ENCODE results near the gene SELENOM. TPM values are rescaled to one million over a fixed set of nuclear protein-coding genes. Genes with fewer than 3 reads are reported as not detected.
A peak's percentile ranks its signal among the peaks of the same experiment; 100 is the strongest.
"Not testable (repeated sequence)": the region's sequence is repeated elsewhere in the genome, so short reads cannot be mapped to it uniquely, and the experiment has no call there.

SELENOM gene
- total and polyA plus RNA-seq, 7 donors: 23.6 to 68.2 (median 48.0) TPM

DNA sequence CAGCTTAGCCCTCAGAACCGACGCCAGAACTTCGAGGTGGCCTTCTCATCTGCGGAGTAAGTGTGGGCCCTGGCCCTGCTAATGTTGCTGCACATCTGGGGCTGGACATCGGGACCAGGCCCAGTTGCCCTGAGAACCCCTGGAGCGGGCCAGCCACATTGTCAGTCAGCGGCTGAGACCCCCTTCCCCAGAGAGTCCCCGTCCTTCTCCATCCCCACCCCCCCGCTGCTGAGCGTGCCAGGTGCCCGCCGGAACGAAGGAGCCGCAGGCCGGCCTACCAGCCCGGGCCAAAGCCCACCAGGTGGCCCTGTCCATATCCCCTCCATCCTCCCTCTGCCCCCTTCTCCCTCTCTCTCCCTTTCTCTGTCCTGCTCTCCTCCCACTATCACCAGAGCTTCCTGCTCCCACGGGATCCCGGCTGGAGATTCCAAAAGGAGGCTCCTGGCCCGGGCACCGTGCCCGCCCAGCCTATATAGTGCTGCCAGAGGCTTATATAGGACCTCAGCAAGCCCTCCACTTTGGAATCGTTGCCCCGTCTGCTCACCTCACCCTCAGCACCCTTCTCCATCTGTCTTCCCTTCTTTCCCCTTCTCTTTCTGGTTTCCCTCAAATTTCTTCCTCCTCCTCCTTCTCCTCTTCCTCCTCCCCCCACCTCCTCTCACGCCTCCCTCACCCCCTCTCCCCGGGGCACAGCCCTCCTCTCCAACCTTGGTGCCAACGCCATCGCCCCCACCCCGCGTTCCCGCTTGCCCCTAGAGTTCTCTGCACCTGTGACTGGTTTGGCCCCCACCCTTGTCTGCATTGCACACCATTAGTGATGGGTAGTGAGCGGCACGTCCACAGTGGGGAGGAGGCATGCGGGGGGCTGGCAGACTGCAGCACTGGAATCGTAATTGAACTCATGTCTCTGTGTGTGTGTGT, 7.3 kb downstream of the SELENOM start:
- Histone ChIP-seq H3K4me1 (peaks cover 64% of the 10 kb centered on the region), H3K27me3 (ENCODE audit: insufficient read depth in 3 of 3, low read length in 2 of 3) (no peaks in the 10 kb centered on the region), H3K4me3 (no peak overlapping the region), H3K27ac (peak overlapping the region; percentile 74), H3K36me3 (ENCODE audit: insufficient read depth in 1 of 2, low read depth in 1 of 2) (peaks cover 0 to 86% of the 10 kb centered on the region in 2 donors), H3K9me3 (no peaks in the 10 kb centered on the region)
- ATAC-seq: no peak
- TF ChIP-seq, protein P1, sequence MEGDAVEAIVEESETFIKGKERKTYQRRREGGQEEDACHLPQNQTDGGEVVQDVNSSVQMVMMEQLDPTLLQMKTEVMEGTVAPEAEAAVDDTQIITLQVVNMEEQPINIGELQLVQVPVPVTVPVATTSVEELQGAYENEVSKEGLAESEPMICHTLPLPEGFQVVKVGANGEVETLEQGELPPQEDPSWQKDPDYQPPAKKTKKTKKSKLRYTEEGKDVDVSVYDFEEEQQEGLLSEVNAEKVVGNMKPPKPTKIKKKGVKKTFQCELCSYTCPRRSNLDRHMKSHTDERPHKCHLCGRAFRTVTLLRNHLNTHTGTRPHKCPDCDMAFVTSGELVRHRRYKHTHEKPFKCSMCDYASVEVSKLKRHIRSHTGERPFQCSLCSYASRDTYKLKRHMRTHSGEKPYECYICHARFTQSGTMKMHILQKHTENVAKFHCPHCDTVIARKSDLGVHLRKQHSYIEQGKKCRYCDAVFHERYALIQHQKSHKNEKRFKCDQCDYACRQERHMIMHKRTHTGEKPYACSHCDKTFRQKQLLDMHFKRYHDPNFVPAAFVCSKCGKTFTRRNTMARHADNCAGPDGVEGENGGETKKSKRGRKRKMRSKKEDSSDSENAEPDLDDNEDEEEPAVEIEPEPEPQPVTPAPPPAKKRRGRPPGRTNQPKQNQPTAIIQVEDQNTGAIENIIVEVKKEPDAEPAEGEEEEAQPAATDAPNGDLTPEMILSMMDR (IDR thresholded peaks at IDR 0.05): no peak
- 81 to 91% (median 83%) methylated on average over 29 to 34 of the region's 34 CpGs for WGBS, 3 donors
- intact Hi-C loops (cut with DNase I): loop anchor here in 1 of 2 donors (10.0 kb wide), 1 partner anchor 175 kb away; no protein-coding TSS in a partner anchor
- peak in 1 of 2 donors; percentile 14 for DNase-seq

DNA sequence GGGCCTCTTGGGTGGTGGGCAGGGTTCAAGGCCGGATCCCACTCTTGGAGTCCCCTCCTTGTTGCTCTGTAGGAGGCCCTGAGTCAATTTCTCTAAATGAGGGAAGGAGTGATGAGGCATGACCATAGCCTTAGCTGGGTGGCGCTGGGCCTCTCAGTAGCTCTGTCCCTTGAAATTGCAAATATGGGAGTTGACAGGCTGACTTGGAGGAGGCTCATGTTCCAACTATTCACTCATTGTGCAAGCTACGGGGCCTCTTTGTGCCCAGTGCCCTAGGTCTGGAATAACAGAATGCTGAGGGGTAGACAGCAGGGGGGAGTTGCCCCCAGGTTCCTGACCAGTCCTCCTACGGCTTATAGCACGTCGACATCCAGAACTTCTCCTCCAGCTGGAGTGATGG, 8.0 kb downstream of the SELENOM start:
- Histone ChIP-seq H3K4me1 (peaks cover 72% of the 10 kb centered on the region), H3K4me3 (no peak overlapping the region), H3K27ac (peak overlapping the region; percentile 74), H3K9me3 (no peaks in the 10 kb centered on the region), H3K27me3 (ENCODE audit: insufficient read depth in 3 of 3, low read length in 2 of 3) (no peaks in the 10 kb centered on the region), H3K36me3 (ENCODE audit: insufficient read depth in 1 of 2, low read depth in 1 of 2) (peaks cover 0 to 83% of the 10 kb centered on the region in 2 donors)
- 78 to 88% (median 79%) methylated on average over 6 of the region's 6 CpGs for WGBS, 3 donors
- intact Hi-C loops (cut with DNase I): no loop called here
- peak; percentile 21 to 40 (median 28) for ATAC-seq
- TF ChIP-seq, protein P1 (IDR thresholded peaks at IDR 0.05): no peak
- no peak for DNase-seq

DNA sequence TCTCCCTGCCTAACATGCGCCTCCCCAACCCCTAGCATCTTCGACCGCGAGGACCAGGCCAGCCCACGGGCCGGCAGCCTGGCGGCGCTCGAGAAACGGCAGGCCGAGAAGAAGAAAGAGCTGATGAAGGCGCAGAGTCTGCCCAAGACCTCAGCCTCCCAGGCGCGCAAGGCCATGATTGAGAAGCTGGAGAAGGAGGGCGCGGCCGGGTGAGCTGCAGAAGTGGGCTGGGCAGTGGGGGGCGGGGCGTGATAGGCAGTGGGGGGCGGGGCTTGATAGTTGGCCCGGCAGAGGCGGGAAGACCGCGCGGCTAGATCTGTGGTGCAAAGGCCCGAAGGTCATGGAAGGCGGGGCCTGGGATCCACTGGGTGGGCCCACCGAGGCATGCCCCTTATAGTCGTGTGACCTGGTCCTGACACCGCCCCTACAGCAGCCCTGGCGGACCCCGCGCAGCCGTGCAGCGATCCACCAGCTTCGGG, 8.7 kb downstream of the SELENOM start:
- intact Hi-C loops (cut with DNase I): no loop called here
- DNase-seq: peak in 1 of 2 donors; percentile 69
- Histone ChIP-seq H3K4me3 (no peak overlapping the region), H3K27me3 (ENCODE audit: insufficient read depth in 3 of 3, low read length in 2 of 3) (no peaks in the 10 kb centered on the region), H3K9me3 (no peaks in the 10 kb centered on the region), H3K4me1 (peaks cover 72% of the 10 kb centered on the region), H3K36me3 (ENCODE audit: insufficient read depth in 1 of 2, low read depth in 1 of 2) (peaks cover 0 to 83% of the 10 kb centered on the region in 2 donors), H3K27ac (peak overlapping the region; percentile 74)
- WGBS, 3 donors: 70 to 76% (median 72%) methylated on average over 31 to 36 of the region's 36 CpGs
- TF ChIP-seq, protein P1 (IDR thresholded peaks at IDR 0.05): no peak
- ATAC-seq: no peak

DNA sequence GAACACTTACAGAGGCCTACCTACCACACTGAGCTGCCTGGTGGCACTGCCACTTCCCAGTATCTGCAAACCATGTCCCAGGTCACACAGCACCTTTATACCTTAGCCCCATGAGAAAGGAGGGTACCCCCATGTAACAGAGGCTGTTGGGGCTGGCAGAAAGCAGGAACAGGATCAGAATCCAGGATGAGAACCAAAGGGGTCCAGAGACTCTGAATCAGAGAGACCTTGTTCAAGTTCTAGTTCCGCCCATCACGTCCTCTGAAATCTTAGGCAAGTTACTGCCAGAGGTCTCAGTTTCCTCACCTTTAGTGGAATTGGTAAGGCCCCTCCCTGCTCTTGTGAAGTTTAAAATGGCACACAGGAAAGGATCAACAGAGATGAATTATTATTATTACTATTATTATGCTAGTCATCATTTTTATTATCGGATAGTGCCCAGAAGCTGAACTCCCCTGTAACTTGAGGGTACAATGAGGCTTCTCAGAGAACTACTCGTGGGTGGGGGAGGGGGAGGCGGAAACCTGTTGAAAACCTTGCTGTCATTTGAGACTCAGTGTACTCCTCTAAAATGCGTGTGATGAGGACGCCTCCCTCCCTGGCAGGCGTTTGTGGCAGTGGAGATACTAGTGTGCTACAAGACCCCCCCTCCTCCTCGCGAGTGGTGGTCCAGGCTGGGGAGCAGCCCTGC, 9.3 kb downstream of the SELENOM start:
- peaks cover 68% of the 10 kb centered on the region for H3K4me1 ChIP-seq
- H3K4me3 ChIP-seq: no peak overlapping the region
- DNase-seq: no peak
- ATAC-seq: no peak
- TF ChIP-seq, protein P1 (IDR thresholded peaks at IDR 0.05): no peak
- no peak overlapping the region for H3K27ac ChIP-seq
- H3K9me3 ChIP-seq: no peaks in the 10 kb centered on the region
- intact Hi-C loops (cut with DNase I): no loop called here
- peaks cover 0 to 77% of the 10 kb centered on the region in 2 donors for H3K36me3 ChIP-seq (ENCODE audit: insufficient read depth in 1 of 2, low read depth in 1 of 2)
- H3K27me3 ChIP-seq (ENCODE audit: insufficient read depth in 3 of 3, low read length in 2 of 3): no peaks in the 10 kb centered on the region
- 79 to 88% (median 81%) methylated on average over 10 of the region's 10 CpGs for WGBS, 3 donors

DNA sequence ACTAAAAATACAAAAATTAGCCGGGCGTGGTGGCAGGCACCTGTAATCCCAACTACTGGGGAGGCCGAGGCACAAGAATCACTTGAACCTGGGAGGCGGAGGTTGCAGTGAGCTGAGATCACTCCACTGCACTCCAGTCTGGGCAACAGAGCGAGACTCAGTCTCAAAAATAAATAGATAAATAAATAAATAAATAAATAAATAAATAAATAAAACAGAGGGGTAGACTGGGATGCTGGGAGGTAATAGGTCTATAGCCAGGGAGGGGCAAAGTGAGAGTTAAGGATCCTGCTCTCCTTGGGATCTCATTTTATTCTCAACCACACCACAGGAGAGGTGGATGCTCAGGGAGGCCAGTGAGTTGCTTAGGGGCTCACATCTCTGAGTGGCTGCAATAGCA, 9.8 kb downstream of the SELENOM start:
- H3K27me3 ChIP-seq (ENCODE audit: insufficient read depth in 3 of 3, low read length in 2 of 3); DNase-seq; H3K27ac ChIP-seq; ATAC-seq; H3K9me3 ChIP-seq; intact Hi-C loops (cut with DNase I); H3K4me3 ChIP-seq: not testable (repeated sequence)
- peaks cover 68% of the 10 kb centered on the region for H3K4me1 ChIP-seq
- 87 to 98% (median 98%) methylated on average over 5 of the region's 5 CpGs for WGBS, 3 donors
- H3K36me3 ChIP-seq (ENCODE audit: insufficient read depth in 1 of 2, low read depth in 1 of 2): peaks cover 0 to 80% of the 10 kb centered on the region in 2 donors

Measured in psoas muscle (tissue), 8 donors.